Daoy (cell line): ENCODE measurements around the gene RASGRP3. TPM values are rescaled to one million over a fixed set of nuclear protein-coding genes. Genes with fewer than 3 reads are reported as not detected.

Experiments used
- DNase-seq: peaks from one replicate; pipeline ENCODE4 v3.0.0-alpha.2; 2015; ENCODE audit warnings: low read depth
- total RNA-seq: library from RNA; depleted of rRNA; stranded (reverse); fragments of >200 nt; shearing (Covaris generic); gene quantifications from 2 replicates; pipeline ENCODE4 v1.2.3, GENCODE V29; 2014

Gene RASGRP3
- total RNA-seq, 1 experiment from 2014 or later, result 6.7 TPM

GRCh38 chr2:33491441-33492084, 15.1 kb downstream of the RASGRP3 start:
- DNase-seq, result no peak

- DNase-seq, result no peak
Observed at GRCh38 chr2:33492399-33493134, 16.1 kb downstream of the RASGRP3 start.

- peak; percentile 15 for DNase-seq
Observed at GRCh38 chr2:33494155-33494779, 17.8 kb downstream of the RASGRP3 start.

- DNase-seq, result no peak
Observed at GRCh38 chr2:33494877-33495641, 18.6 kb downstream of the RASGRP3 start.

GRCh38 chr2:33495683-33496082, 19.2 kb downstream of the RASGRP3 start:
- no peak for DNase-seq

- DNase-seq, result no peak
Observed at GRCh38 chr2:33496150-33496549, 19.7 kb downstream of the RASGRP3 start.

- DNase-seq, result no peak
Observed at GRCh38 chr2:33496726-33497125, 20.3 kb downstream of the RASGRP3 start.

GRCh38 chr2:33497221-33497650, 20.8 kb downstream of the RASGRP3 start:
- DNase-seq, result peak; percentile 32

GRCh38 chr2:33498291-33498956, 22.0 kb downstream of the RASGRP3 start:
- peak; percentile 38 for DNase-seq

- no peak for DNase-seq
Observed at GRCh38 chr2:33500177-33500576, 23.7 kb downstream of the RASGRP3 start.

GRCh38 chr2:33502025-33502424, 25.6 kb downstream of the RASGRP3 start:
- no peak for DNase-seq

GRCh38 chr2:33503002-33503401, 26.6 kb downstream of the RASGRP3 start:
- no peak for DNase-seq

GRCh38 chr2:33505966-33506365, 29.5 kb downstream of the RASGRP3 start:
- DNase-seq, result no peak

GRCh38 chr2:33509908-33510585, 33.6 kb downstream of the RASGRP3 start:
- no peak for DNase-seq

- DNase-seq, result no peak
Observed at GRCh38 chr2:33510586-33510968, 34.1 kb downstream of the RASGRP3 start.

GRCh38 chr2:33511141-33511540, 34.7 kb downstream of the RASGRP3 start:
- no peak for DNase-seq

GRCh38 chr2:33512112-33512511, 35.7 kb downstream of the RASGRP3 start:
- DNase-seq, result no peak

- no peak for DNase-seq
Observed at GRCh38 chr2:33513480-33513879, 37.0 kb downstream of the RASGRP3 start.

- DNase-seq, result no peak
Observed at GRCh38 chr2:33516456-33516995, 40.1 kb downstream of the RASGRP3 start.

GRCh38 chr2:33518200-33518599, 41.8 kb downstream of the RASGRP3 start:
- no peak for DNase-seq

GRCh38 chr2:33518929-33519328, 42.5 kb downstream of the RASGRP3 start:
- no peak for DNase-seq
